Activated T-helper 1 cell treated with anti-CD3 and anti-CD28 coated beads, Interleukin-12 subunit alpha, Interleukin-12 subunit beta, Interleukin-2, Interleukin-4 antibody, amounts not matched to agents 30 ng/mL and 10 ng/mL and 1 ng/mL, durations not matched to agents 14 hours and 24 hours and 36 hours (primary cell): ENCODE measurements around the gene DPEP1. TPM values are rescaled to one million over a fixed set of nuclear protein-coding genes. Genes with fewer than 3 reads are reported as not detected.
"Not testable (repeated sequence)": the region's sequence is repeated elsewhere in the genome, so short reads cannot be mapped to it uniquely, and the experiment has no call there.

Experiments
- DNase-seq: peaks from one replicate; pipeline ENCODE4 v3.0.0; 2021; ENCODE audit warnings: low spot score
- H3K27ac Mint-ChIP-seq: one replicate; pipeline ENCODE4 v1.8.0; 2021; ENCODE audit warnings: mild to moderate bottlenecking, mixed read lengths
- H3K27me3 Mint-ChIP-seq: one replicate; pipeline ENCODE4 v1.8.0; 2022; ENCODE audit warnings: mild to moderate bottlenecking, moderate library complexity, mixed read lengths; ENCODE audit not compliant: insufficient read depth
- H3K36me3 Mint-ChIP-seq: one replicate; pipeline ENCODE4 v1.8.0; 2021; ENCODE audit warnings: low read depth, mixed read lengths
- H3K4me1 Mint-ChIP-seq: one replicate; pipeline ENCODE4 v1.8.0; 2021; ENCODE audit warnings: low read depth, mixed read lengths
- H3K4me3 Mint-ChIP-seq: one replicate; pipeline ENCODE4 v1.8.0; 2021; ENCODE audit warnings: mild to moderate bottlenecking, moderate library complexity, mixed read lengths
- H3K9me3 Mint-ChIP-seq: one replicate; pipeline ENCODE4 v1.8.0; 2021; ENCODE audit warnings: mixed read lengths
- intact Hi-C: fragments of 100-400 bp; cut with micrococcal nuclease; formaldehyde crosslinking; loops from one replicate; pipeline ENCODE4 v1.15.1; 2024
- total RNA-seq: library from RNA; stranded (reverse); gene quantifications from 2 replicates; pipeline ENCODE4 v1.2.3, GENCODE V29; 2022

DPEP1 gene
- total RNA-seq, 1 donor from 2014 or later, result not detected

DNA sequence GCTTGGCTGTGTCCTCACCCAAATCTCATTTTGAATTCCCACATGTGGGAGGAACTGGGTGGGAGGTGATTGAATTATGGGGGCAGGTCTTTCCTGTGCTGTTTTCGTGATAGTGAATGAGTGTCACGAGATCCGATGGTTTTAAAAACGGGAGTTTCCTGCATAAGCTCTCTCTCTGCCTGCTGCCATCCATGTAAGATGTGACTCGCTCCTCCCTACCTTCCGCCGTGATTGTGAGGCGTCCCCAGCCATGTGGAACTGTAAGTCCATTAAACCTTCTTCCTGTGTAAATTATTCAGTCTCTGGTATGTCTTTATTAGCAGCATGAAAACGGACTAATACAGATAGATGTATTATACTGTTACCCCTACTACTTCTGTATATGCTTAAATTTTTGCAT, 47.8 kb downstream of the DPEP1 start:
- Mint-ChIP-seq H3K4me3 (no peak overlapping the region), H3K36me3 (peaks cover 31% of the 10 kb centered on the region), H3K27ac (no peak overlapping the region), H3K4me1 (peaks cover 36% of the 10 kb centered on the region), H3K27me3 (no peaks in the 10 kb centered on the region), H3K9me3 (no peaks in the 10 kb centered on the region)
- no peak for DNase-seq
- intact Hi-C loops, result no loop called here

DNA sequence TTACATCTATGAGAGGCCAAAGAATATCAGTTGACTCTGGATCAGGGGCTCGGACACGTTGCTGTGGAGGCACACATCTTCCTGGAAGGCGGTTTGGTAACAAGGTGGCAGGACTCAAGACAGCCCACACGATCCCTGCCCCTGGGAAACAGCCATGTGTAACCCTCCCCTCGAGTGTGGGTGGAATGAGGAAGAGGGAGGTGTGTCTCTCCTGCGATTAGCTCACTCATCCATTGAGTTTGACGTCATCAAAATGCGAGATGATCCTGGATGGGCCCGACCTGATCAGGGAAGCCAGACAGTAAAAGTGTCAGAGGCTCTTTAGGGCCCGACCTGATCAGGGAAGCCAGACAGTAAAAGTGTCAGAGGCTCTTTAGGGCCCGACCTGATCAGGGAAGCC, 50.8 kb downstream of the DPEP1 start:
- Mint-ChIP-seq H3K4me1 (peaks cover 20% of the 10 kb centered on the region), H3K36me3 (peaks cover 27% of the 10 kb centered on the region)
- H3K27me3 Mint-ChIP-seq, H3K4me3 Mint-ChIP-seq, DNase-seq, H3K9me3 Mint-ChIP-seq, H3K27ac Mint-ChIP-seq, intact Hi-C loops: not testable (repeated sequence)

GRCh38 chr16:89667000-89667399, 53.6 kb downstream of the DPEP1 start:
- H3K4me3 Mint-ChIP-seq, intact Hi-C loops, H3K36me3 Mint-ChIP-seq, DNase-seq, H3K4me1 Mint-ChIP-seq, H3K27ac Mint-ChIP-seq, H3K27me3 Mint-ChIP-seq, H3K9me3 Mint-ChIP-seq: not testable (repeated sequence)

DNA sequence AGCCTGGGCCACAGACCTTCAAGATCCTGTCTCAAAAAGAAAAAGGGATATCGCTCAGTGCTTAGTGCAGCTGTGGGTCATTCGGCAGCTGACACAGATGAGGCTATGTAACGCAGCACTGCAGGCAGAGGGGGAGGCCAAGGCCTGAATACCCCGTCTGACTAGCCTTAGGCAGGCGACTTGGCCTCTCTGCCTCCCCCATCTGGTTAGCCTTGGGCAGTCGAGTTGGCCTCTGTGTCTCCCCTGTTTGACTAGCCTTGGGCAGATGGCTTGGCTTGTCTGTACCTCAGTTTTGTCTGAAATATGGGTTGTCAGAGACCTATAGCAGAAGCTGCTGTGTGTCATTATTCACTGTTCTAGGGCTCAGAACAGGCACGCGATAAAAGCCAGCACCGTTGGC, 54.2 kb downstream of the DPEP1 start:
- intact Hi-C loops, result no loop called here
- H3K9me3 Mint-ChIP-seq, result no peaks in the 10 kb centered on the region
- peaks cover 6% of the 10 kb centered on the region for H3K4me1 Mint-ChIP-seq
- H3K27me3 Mint-ChIP-seq, result no peaks in the 10 kb centered on the region
- no peak for DNase-seq
- peaks cover 9% of the 10 kb centered on the region for H3K36me3 Mint-ChIP-seq
- no peak overlapping the region for H3K27ac Mint-ChIP-seq
- H3K4me3 Mint-ChIP-seq, result no peak overlapping the region

DNA sequence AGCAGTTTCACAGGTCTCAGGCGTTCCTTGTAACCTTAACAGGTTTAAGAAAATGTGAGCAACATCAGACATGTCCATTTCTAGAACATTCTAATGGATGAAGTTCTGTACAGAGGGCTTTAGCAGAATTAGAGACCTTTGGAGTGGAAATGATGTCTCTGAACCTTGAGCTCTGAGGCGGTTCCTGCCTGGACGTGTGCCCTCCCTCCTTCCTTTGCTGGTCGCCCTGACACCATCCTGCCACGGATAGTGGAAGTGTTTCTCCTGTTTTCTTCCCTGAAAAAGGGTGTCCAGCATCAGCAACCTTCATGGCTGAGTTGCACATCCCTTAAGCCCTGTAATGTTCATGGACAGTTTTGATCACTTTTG, 55.3 kb downstream of the DPEP1 start:
- Mint-ChIP-seq H3K9me3 (no peaks in the 10 kb centered on the region), H3K36me3 (peaks cover 5% of the 10 kb centered on the region), H3K27me3 (no peaks in the 10 kb centered on the region), H3K27ac (no peak overlapping the region), H3K4me3 (no peak overlapping the region), H3K4me1 (peaks cover 6% of the 10 kb centered on the region)
- intact Hi-C loops, result no loop called here
- DNase-seq, result no peak

DNA sequence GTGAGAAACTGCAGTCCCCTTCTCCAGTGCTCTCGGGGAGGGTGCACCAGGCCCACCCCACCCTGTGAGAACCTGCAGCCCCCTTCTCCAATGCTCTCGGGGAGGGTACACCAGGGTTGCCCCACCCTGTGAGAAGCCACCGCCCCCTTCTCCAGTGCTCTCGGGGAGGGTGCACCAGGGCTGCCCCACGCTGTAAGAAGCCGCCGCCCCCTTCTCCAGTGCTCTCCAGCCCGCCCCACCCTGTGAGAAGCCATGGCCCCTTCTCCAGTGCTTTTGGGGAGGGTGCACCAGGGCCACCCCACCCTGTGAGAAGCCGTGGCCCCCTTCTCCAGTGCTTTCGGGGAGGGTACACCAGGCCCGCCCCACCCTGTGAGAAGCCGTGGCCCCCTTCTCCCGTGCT, 56.3 kb downstream of the DPEP1 start:
- Mint-ChIP-seq H3K4me3 (no peak overlapping the region), H3K9me3 (no peaks in the 10 kb centered on the region), H3K36me3 (peaks cover 3% of the 10 kb centered on the region)

GRCh38 chr16:89670496-89671431, 57.3 kb downstream of the DPEP1 start:
- intact Hi-C loops, result no loop called here
- Mint-ChIP-seq H3K9me3 (no peaks in the 10 kb centered on the region), H3K4me1 (peaks cover 6% of the 10 kb centered on the region), H3K36me3 (peaks cover 3% of the 10 kb centered on the region), H3K4me3 (no peak overlapping the region), H3K27ac (no peak overlapping the region), H3K27me3 (no peaks in the 10 kb centered on the region)
- no peak for DNase-seq

More for the DNA sequence above, 56.3 kb downstream of the DPEP1 start:
- Mint-ChIP-seq H3K27me3 (no peaks in the 10 kb centered on the region), H3K4me1 (peaks cover 6% of the 10 kb centered on the region), H3K27ac (no peak overlapping the region)
- no peak for DNase-seq
- intact Hi-C loops, result no loop called here

DNA sequence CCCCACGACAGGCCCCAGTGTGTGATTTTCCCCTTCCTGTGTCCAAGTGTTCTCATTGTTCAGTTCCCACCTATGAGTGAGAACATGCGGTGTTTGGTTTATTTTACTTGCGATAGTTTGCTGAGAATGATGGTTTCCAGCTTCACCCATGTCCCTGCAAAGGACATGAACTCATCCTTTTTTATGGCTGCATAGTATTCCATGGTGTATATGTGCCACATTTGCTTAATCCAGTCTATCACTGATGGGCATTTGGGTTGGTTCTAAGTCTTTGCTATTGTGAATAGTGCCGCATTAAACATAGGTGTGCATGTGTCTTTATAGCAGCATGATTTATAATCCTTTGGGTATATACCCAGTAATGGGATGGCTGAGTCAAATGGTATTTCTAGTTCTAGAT, 58.1 kb downstream of the DPEP1 start:
- H3K4me3 Mint-ChIP-seq, DNase-seq, H3K4me1 Mint-ChIP-seq, H3K9me3 Mint-ChIP-seq, H3K27ac Mint-ChIP-seq, intact Hi-C loops, H3K27me3 Mint-ChIP-seq, H3K36me3 Mint-ChIP-seq: not testable (repeated sequence)

- DNase-seq, result no peak
- Mint-ChIP-seq H3K36me3 (no peaks in the 10 kb centered on the region), H3K27me3 (no peaks in the 10 kb centered on the region), H3K27ac (no peak overlapping the region), H3K4me1 (peaks cover 6% of the 10 kb centered on the region), H3K4me3 (no peak overlapping the region), H3K9me3 (no peaks in the 10 kb centered on the region)
- intact Hi-C loops, result no loop called here
Measured at GRCh38 chr16:89672177-89672941, 58.9 kb downstream of the DPEP1 start.

- no peaks in the 10 kb centered on the region for H3K4me1 Mint-ChIP-seq
- peaks cover 4% of the 10 kb centered on the region for H3K36me3 Mint-ChIP-seq
- H3K27me3 Mint-ChIP-seq, result no peaks in the 10 kb centered on the region
- H3K4me3 Mint-ChIP-seq, result no peak overlapping the region
- H3K9me3 Mint-ChIP-seq, result no peaks in the 10 kb centered on the region
- intact Hi-C loops, result no loop called here
- no peak for DNase-seq
- H3K27ac Mint-ChIP-seq, result no peak overlapping the region
Measured at GRCh38 chr16:89678258-89678657, 64.8 kb downstream of the DPEP1 start.

- Mint-ChIP-seq H3K27ac (peak overlapping the region; percentile 52), H3K4me1 (peaks cover 6% of the 10 kb centered on the region), H3K9me3 (peaks cover 5% of the 10 kb centered on the region), H3K27me3 (no peaks in the 10 kb centered on the region), H3K4me3 (peak overlapping the region; percentile 63), H3K36me3 (peaks cover 14% of the 10 kb centered on the region)
- no peak for DNase-seq
- intact Hi-C loops, result loop anchor here (1.0 kb wide), 3 partner anchors 14 to 28 kb away; no protein-coding TSS in a partner anchor
Measured at GRCh38 chr16:89685916-89686315, 72.5 kb downstream of the DPEP1 start.

- no peaks in the 10 kb centered on the region for H3K27me3 Mint-ChIP-seq
- H3K9me3 Mint-ChIP-seq, result peaks cover 5% of the 10 kb centered on the region
- H3K4me1 Mint-ChIP-seq, result peaks cover 6% of the 10 kb centered on the region
- H3K4me3 Mint-ChIP-seq, result peak within 1 kb of the TSS; percentile 94
- H3K36me3 Mint-ChIP-seq, result peaks cover 16% of the 10 kb centered on the region
- intact Hi-C loops, result loop anchor here (1.0 kb wide), 3 partner anchors 14 to 28 kb away; no protein-coding TSS in a partner anchor
- DNase-seq, result peak; percentile 91
- peak within 1 kb of the TSS; percentile 93 for H3K27ac Mint-ChIP-seq
Measured at GRCh38 chr16:89686520-89687091, 73.2 kb downstream of the DPEP1 start, which contains the start of gene CDK10. Gene CDK10 (plus strand): TSS chr16:89686689. CDS start chr16:89686711, 22 bp downstream.
